ENCODE measurements around the gene TEAD1. TPM values are rescaled to one million over a fixed set of nuclear protein-coding genes. Genes with fewer than 3 reads are reported as not detected.

The TEAD1 gene
- total and polyA plus RNA-seq, 2 experiments from 2014 or later: 45.9 to 105 TPM

- Histone ChIP-seq H3K4me3 (no peak overlapping the region), H3K36me3 (no peaks in the 10 kb centered on the region), H3K27me3 (no peaks in the 10 kb centered on the region), H3K9me3 (ENCODE audit: low read depth) (no peaks in the 10 kb centered on the region), H3K4me1 (ENCODE audit: low read depth) (peaks cover 62% of the 10 kb centered on the region), H3K27ac (no peak overlapping the region)
- no peak for DNase-seq (ENCODE audit: low read depth in 1 of 2, low spot score in 1 of 2)
- no peak for TF ChIP-seq CTCF (IDR thresholded peaks at IDR 0.05; ENCODE audit: low read depth, low read length)
Observed at GRCh38 chr11:12689029-12689755, 15.0 kb downstream of the TEAD1 start.

- Histone ChIP-seq H3K4me3 (no peak overlapping the region), H3K4me1 (ENCODE audit: low read depth) (peaks cover 76% of the 10 kb centered on the region), H3K36me3 (no peaks in the 10 kb centered on the region), H3K27me3 (no peaks in the 10 kb centered on the region), H3K9me3 (ENCODE audit: low read depth) (no peaks in the 10 kb centered on the region), H3K27ac (no peak overlapping the region)
- no peak for DNase-seq (ENCODE audit: low read depth in 1 of 2, low spot score in 1 of 2)
- no peak for TF ChIP-seq CTCF (IDR thresholded peaks at IDR 0.05; ENCODE audit: low read depth, low read length)
Observed at GRCh38 chr11:12690663-12691062, 16.4 kb downstream of the TEAD1 start.

- no peaks in the 10 kb centered on the region for H3K27me3 ChIP-seq
Observed at GRCh38 chr11:12691473-12691872, 17.3 kb downstream of the TEAD1 start.

GRCh38 chr11:12692229-12693075 is 18.2 kb downstream of the TEAD1 start:
- Histone ChIP-seq H3K4me1 (ENCODE audit: low read depth) (peaks cover 78% of the 10 kb centered on the region), H3K27me3 (no peaks in the 10 kb centered on the region), H3K27ac (peak overlapping the region; percentile 89), H3K36me3 (no peaks in the 10 kb centered on the region), H3K9me3 (ENCODE audit: low read depth) (no peaks in the 10 kb centered on the region), H3K4me3 (no peak overlapping the region)
- no peak for TF ChIP-seq CTCF (IDR thresholded peaks at IDR 0.05; ENCODE audit: low read depth, low read length)
- peak; percentile 71 to 97 for DNase-seq (ENCODE audit: low read depth in 1 of 2, low spot score in 1 of 2)

More at GRCh38 chr11:12691473-12691872, 17.3 kb downstream of the TEAD1 start:
- Histone ChIP-seq H3K4me3 (no peak overlapping the region), H3K27ac (peak overlapping the region; percentile 89), H3K4me1 (ENCODE audit: low read depth) (peaks cover 80% of the 10 kb centered on the region), H3K9me3 (ENCODE audit: low read depth) (no peaks in the 10 kb centered on the region), H3K36me3 (no peaks in the 10 kb centered on the region)
- no peak for DNase-seq (ENCODE audit: low read depth in 1 of 2, low spot score in 1 of 2)
- TF ChIP-seq CTCF (IDR thresholded peaks at IDR 0.05; ENCODE audit: low read depth, low read length): no peak

- Histone ChIP-seq H3K27ac (peak overlapping the region; percentile 89), H3K27me3 (no peaks in the 10 kb centered on the region), H3K4me3 (no peak overlapping the region), H3K4me1 (ENCODE audit: low read depth) (peaks cover 72% of the 10 kb centered on the region), H3K9me3 (ENCODE audit: low read depth) (no peaks in the 10 kb centered on the region), H3K36me3 (no peaks in the 10 kb centered on the region)
- DNase-seq (ENCODE audit: low read depth in 1 of 2, low spot score in 1 of 2): no peak
- no peak for TF ChIP-seq CTCF (IDR thresholded peaks at IDR 0.05; ENCODE audit: low read depth, low read length)
Observed at GRCh38 chr11:12693094-12693478, 18.9 kb downstream of the TEAD1 start.

Data from cardiac muscle cell (in vitro differentiated cells and primary cell).